T-helper 2 cell treated with Interferon-gamma antibody and Interleukin-4, amounts not matched to agents 100 ng/mL and 5 ng/mL, for 36 hours (primary cell): ENCODE data around the gene KRTAP1-1. TPM values are rescaled to one million over a fixed set of nuclear protein-coding genes. Genes with fewer than 3 reads are reported as not detected.
"Not testable (repeated sequence)": the region's sequence is repeated elsewhere in the genome, so short reads cannot be mapped to it uniquely, and the experiment has no call there.

Experiments
- intact Hi-C: fragments of 100-400 bp; cut with micrococcal nuclease; formaldehyde crosslinking; loops from one replicate; pipeline ENCODE4 v1.15.1; 2023
- total RNA-seq: library from RNA; stranded (reverse); gene quantifications from 2 replicates; pipeline ENCODE4 v1.2.3, GENCODE V29; 2022

Gene KRTAP1-1
- total RNA-seq, 1 donor from 2014 or later, result not detected

DNA sequence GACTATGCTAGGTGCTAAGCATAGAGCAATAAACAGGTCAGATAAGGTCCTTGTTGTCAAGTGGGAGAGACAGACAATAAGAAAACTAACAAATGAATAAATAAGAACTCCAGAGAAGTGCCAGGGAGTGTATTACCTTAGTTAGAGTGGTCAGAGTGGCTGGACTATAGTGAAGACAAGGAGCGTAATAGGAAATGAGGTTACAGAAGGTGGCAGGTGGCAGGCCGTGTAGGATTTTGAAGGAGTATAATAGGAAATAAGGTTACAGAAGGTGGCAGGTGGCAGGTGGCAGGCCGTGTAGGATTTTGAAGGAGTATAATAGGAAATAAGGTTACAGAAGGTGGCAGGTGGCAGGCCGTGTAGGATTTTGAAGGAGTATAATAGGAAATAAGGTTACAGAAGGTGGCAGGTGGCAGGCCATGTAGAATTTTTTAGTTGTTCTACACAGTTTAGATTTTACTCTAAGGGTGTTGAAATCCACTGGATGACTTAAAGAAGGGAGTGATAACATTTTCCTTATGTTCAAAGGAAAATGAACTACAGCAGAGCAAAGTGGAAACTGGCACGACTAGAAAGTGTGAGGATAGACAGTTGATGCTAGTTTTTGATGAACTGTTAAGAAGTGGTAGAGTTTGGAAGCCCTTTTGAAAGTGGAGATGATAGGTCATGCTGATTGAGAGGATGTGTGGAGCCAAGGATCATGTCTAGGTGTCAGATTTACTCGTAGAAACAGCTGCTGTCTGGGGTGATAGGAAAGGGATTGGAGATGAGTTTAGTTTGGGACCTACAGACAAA, 28.7 kb downstream of the KRTAP1-1 start:
- intact Hi-C loops, result no loop called here

DNA sequence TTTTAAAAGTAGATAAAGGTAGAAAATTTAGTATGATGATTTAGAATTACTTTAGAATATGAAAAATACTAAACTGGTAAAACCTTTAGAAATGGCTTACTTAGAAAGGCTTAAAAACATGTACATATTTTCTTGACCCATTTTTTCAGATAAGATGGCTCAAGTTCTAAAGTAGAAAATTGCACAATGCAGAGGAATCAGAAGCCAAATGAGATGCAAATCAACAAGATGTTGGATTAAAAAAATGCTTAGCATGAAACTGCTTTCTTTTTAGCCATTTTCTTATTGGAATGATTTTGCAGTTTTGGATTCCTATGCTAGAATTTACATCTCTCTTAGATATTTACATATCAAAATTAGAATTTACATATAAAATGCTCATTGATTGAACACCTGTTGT, 30.8 kb downstream of the KRTAP1-1 start:
- intact Hi-C loops, result no loop called here

DNA sequence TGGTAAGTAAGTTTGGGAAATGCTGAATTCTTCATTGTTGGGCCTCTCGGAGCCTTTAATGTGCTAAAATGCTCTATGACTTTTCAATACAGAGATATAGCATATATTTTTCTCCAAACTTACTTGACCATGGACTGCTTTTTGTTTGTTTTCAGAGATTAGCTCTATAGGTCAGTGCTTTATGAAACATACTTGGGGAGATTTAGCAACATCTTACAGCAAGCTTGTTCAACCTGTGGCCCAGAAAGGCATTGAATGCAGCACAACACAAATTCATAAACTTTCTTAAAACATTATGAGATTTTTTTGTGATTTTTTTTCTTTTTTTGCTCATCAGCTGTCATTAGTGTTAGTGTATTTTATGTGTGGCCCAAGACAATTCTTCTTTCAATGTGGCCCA, 31.3 kb downstream of the KRTAP1-1 start:
- intact Hi-C loops, result no loop called here

DNA sequence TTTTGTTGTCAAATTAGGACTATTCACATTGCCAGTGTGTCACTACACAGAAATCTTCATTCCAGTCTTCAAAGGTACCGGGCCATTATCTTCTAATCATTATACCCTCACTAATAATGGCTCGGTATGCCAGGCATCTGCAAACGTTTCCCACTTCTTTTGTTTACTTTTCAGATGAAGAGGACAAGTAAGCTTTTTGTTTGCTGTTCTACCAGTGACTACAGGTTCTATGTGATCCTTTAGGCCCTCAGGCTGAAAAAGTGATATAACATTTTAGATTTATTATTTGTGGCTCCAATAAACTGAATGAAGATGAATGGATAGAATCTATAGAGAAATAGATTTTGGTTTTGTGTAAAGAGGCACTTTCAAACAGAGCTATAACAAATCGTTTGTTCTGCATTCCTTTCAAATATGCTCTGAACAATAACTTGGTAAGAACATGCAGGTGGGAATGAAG, 31.9 kb downstream of the KRTAP1-1 start:
- intact Hi-C loops, result no loop called here

DNA sequence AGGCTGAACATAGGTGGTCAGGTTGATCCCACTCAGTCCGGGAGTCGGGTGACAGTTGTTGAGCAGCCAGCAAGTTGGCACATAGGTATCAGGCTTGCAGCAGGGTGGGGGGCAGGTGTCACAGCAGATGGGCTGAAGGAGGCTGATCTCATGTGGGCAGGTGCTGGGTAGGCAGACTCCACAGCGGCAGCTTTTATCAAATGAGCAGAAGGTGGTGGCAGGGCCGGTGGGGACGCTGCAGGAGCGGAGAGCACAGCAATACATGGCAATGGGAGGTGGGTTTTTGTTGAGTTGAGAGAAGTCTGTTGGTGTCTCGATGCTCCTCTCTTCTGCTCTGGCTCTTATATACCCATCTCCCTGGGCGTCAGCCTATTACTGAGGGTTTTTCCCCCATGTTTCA, 32.4 kb downstream of the KRTAP1-1 start, which contains the start of gene KRTAP3-1:
Gene KRTAP3-1, minus strand, starts transcription at position 318 of the 400 bp plus-strand sequence. Its CDS starts 54 bp downstream, at position 264.
- intact Hi-C loops, result no loop called here

DNA sequence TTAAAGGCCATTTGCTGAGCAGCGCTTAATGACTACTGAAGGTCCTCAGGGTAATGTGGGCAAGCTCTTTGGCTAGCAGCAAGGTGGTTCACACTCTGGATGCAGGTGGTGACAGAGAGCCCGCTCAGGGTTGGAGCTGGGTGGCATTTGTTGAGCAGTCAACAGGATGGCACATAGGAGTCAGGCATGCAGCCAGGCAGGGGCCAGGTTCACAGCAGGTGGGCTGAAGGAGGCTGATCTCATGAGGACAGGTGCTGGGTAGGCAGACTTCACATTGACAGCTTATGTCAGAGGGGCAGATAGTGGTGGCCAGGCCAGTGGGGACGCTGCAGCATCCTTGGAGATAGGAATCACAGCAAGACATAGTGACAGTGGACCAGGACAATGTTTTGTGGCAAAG, 36.9 kb downstream of the KRTAP1-1 start:
- intact Hi-C loops, result no loop called here

DNA sequence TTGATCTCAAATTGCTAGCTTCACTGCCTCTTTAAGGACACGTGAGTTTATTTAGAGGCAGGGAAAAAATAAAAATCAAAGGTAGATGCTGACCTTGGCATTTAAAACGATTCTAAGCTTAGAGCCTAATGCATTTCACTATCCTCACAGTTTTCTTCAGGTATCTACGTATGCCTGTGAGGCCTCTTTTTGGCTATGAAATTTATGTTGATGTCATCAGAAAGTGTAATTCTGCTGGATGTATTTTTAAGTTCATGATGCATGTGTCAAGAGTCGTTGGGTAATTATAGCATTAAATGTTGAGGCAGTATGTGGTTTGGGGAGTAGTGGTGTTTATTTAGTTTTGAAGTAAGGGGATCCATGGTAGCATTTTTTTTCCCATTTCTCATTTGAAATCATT, 37.3 kb downstream of the KRTAP1-1 start:
- intact Hi-C loops, result no loop called here

DNA sequence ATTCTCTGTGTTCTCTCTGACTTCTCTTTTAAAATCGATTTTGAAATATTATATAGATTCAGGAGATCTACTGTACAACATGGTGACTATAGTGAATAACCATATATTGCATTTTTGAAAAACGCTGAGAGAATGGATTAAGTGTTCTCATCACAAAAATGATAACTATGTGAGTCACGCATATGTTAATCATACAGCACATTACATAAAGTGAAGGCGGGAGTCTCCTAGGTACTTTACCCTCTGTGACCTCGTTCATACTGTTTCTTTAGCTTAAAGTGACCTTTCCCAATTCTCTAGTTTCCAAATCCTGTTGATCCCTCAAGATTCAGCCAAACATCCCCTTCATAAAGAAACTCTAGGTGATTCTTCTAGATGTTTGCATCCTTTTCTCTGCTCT, 38.4 kb downstream of the KRTAP1-1 start:
- intact Hi-C loops, result no loop called here

DNA sequence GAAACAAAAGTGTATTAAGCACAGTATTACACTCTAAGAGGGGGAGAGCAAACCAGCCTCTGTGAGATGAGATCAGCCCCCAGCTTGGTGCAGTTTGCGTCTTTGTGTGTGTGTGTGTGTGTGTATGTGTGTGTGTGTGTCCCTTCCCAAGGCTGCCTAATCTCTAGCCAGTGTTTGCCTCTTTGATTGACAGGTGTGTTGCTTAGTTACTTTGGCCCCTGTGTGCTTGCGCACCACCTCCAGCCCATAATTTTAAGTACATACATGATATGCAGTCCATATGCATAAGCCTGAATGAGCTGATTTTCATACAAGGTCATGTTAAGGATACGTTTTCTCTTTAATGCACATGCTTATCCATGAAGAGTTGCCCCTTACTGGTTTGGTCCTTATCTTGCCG, 39.5 kb downstream of the KRTAP1-1 start:
- intact Hi-C loops, result no loop called here

DNA sequence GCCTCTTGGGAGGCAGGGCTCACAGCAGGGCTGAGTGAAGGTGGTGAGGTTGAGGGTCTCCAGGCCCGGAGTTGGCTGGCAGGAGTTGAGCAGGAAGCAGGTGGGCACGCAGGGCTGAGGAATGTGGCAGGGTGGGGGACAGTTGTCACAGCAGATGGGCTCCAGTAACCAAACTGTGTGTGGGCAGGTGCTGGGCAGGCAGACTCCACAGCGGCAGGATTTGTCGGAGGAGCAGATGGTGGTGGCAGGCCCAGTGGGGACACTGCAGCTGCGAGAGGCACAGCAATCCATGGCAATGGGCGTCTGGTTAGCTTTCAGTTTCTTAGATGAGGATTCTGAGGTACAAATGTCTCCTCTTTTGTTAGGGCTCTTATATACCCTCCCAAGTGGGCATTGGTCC, 41.7 kb downstream of the KRTAP1-1 start, which contains the start of gene KRTAP3-2:
Gene KRTAP3-2, minus strand, starts transcription at position 344 of the 400 bp plus-strand sequence. Its CDS starts 53 bp downstream, at position 291.
- intact Hi-C loops, result not testable (repeated sequence)

DNA sequence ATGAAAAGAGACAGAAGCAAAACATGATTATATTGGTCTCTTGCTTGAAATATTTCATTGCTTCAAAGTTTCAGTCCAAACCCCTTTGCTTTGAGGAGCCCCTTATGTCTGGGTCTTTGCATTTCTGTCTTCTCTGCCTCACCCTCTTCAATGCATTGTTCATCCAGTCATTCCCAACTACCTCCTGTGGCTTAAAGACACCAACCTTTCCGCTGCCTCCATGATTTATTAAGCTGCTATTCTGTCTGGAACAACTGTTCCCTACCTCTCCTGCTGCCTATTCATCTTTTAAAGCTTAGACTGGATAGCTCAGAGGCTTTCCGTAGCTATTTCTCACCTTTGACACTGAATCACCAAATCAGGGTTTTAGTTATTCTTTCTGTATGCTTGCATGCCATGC, 43.9 kb downstream of the KRTAP1-1 start:
- intact Hi-C loops, result no loop called here

DNA sequence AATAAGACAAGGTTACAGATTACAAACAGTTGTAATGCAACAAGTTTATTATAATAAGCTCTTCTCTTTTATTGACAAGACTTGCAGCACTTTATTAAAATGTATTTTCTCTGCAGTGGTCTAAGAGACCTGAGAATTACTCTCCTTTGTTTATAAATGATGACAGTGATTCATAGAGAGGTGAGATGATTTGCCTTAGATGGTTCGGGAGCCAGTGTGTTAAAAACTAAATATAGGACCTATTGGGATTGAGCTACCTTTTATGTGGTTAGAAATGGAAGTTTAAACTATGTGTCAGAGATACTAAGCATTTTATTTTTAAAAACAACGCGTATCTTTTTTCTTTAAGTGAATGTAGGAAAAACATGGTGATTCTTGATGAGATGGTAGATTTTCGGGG, 44.4 kb downstream of the KRTAP1-1 start:
- intact Hi-C loops, result no loop called here

DNA sequence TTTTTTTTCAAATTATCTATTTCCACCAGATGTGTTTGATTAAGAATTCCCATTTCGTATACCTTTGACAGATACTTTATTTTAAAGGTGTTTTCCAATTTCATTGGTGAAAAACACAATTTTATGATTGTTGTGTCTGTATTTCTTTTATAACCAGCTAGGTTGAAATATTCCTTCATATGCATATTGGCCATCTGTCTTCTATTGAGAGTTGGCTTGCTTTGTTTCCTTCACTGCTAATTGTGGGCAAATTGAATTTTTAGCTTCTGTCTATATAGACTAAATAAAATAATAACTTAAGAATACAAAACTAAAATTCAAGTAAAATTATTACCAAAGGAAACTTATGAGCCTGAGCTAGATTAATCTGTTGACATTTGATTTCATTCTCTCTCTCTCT, 46.1 kb downstream of the KRTAP1-1 start:
- intact Hi-C loops, result no loop called here

DNA sequence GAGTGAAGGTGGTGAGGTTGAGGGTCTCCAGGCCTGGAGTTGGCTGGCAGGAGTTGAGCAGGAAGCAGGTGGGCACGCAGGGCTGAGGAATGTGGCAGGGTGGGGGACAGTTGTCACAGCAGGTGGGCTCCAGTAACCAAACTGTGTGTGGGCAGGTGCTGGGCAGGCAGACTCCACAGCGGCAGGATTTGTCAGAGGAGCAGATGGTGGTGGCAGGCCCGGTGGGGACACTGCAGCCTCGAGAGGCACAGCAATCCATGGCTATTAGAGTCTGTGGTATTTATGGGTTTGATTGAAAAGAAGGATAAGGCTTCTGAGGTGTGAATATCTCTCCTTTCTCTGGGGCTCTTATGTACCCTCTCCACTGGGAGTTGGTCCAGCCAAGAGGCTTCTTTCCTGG, 47.4 kb downstream of the KRTAP1-1 start, which contains the start of gene KRTAP3-3:
Gene KRTAP3-3, minus strand, starts transcription at position 326 of the 400 bp plus-strand sequence. Its CDS starts 67 bp downstream, at position 259.
- intact Hi-C loops, result no loop called here

DNA sequence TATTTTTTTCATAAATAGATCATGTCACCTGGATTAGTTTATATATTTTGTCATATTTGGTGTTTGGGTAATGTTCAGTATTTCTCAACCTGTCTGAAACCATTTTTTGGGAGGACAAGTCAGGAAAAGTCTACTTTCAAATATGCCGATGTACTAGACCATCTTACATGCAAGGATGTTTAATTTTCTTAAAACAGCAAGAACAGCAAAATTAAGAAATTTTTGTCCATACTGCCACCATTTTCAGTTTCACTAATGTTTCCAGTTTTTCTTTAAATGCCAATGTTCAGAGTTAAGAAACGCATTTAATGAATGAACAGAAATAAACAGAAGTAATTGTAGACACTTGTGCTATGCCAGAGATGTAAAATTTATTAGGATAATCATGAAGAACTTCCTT, 48.2 kb downstream of the KRTAP1-1 start:
- intact Hi-C loops, result no loop called here

DNA sequence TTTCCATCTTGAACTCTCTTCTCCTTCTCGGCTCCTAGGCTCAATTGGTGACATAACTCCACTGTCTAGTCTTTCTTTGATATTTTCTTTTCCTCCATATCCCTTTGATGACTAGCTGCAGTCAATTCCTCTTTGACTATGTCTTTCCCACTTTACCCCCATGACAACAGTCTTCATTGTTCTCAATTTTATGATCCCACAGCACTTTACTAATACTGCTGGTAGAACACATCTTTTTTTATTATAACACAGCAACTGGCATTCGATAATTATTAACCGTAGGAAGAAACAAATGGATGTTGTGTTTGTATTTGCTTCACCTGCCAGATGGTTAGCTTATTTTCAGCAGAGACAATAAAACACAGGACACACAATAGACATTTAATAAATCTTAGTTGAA, 48.6 kb downstream of the KRTAP1-1 start:
- intact Hi-C loops, result no loop called here

Other genes starting within 250 kb of the KRTAP1-1 start
- not detected in 2 replicates for gene KRT28, start 241.5 kb downstream of the KRTAP1-1 start, total RNA-seq
- gene KRT10, start 218.8 kb downstream of the KRTAP1-1 start, total RNA-seq, result 29.9 and 32.8 TPM in 2 replicates
- not detected in 2 replicates for gene KRT12, start 174.2 kb downstream of the KRTAP1-1 start, total RNA-seq
- not detected in 2 replicates for gene KRT20, start 156.2 kb downstream of the KRTAP1-1 start, total RNA-seq
- gene KRT23, start 103.8 kb downstream of the KRTAP1-1 start, total RNA-seq, result not detected in 2 replicates
- not detected in 2 replicates for gene KRT39, start 74.5 kb downstream of the KRTAP1-1 start, total RNA-seq
- gene KRT40, start 57.1 kb downstream of the KRTAP1-1 start, total RNA-seq, result not detected in 2 replicates
- gene KRTAP3-3, start 47.3 kb downstream of the KRTAP1-1 start, total RNA-seq, result not detected in 2 replicates
- gene KRTAP3-2, start 41.5 kb downstream of the KRTAP1-1 start, total RNA-seq, result not detected in 2 replicates
- gene KRTAP3-1, start 32.3 kb downstream of the KRTAP1-1 start, total RNA-seq, result not detected in 2 replicates
- not detected in 2 replicates for gene KRTAP1-5, start 14.2 kb downstream of the KRTAP1-1 start, total RNA-seq
- gene KRTAP1-4, start 11.3 kb downstream of the KRTAP1-1 start, total RNA-seq, result not detected in 2 replicates
- not detected in 2 replicates for gene KRTAP1-3, start 6.6 kb downstream of the KRTAP1-1 start, total RNA-seq
- gene KRTAP2-1, start 5.9 kb upstream of the KRTAP1-1 start, total RNA-seq, result not detected in 2 replicates
- gene KRTAP2-2, start 13.8 kb upstream of the KRTAP1-1 start, total RNA-seq, result not detected in 2 replicates
- not detected in 2 replicates for gene KRTAP2-3, start 18.7 kb upstream of the KRTAP1-1 start, total RNA-seq
- not detected in 2 replicates for gene KRTAP2-4, start 24.4 kb upstream of the KRTAP1-1 start, total RNA-seq
- gene KRTAP4-7, start 42.7 kb upstream of the KRTAP1-1 start, total RNA-seq, result not detected in 2 replicates
- not detected in 2 replicates for gene KRTAP4-8, start 56.7 kb upstream of the KRTAP1-1 start, total RNA-seq
- not detected in 2 replicates for gene KRTAP4-16, start 60.8 kb upstream of the KRTAP1-1 start, total RNA-seq
- not detected in 2 replicates for gene KRTAP4-9, start 63.9 kb upstream of the KRTAP1-1 start, total RNA-seq
- gene KRTAP4-11, start 76.9 kb upstream of the KRTAP1-1 start, total RNA-seq, result not detected in 2 replicates
- gene KRTAP4-12, start 82.7 kb upstream of the KRTAP1-1 start, total RNA-seq, result not detected in 2 replicates
- not detected in 2 replicates for gene KRTAP4-6, start 99.1 kb upstream of the KRTAP1-1 start, total RNA-seq
- gene KRTAP4-5, start 108.4 kb upstream of the KRTAP1-1 start, total RNA-seq, result not detected in 2 replicates
- not detected in 2 replicates for gene KRTAP4-4, start 119.3 kb upstream of the KRTAP1-1 start, total RNA-seq
- not detected in 2 replicates for gene KRTAP4-3, start 126.8 kb upstream of the KRTAP1-1 start, total RNA-seq
- not detected in 2 replicates for gene KRTAP4-2, start 136.8 kb upstream of the KRTAP1-1 start, total RNA-seq
- gene KRTAP4-1, start 143.5 kb upstream of the KRTAP1-1 start, total RNA-seq, result not detected in 2 replicates
- not detected in 2 replicates for gene KRTAP9-1, start 148.4 kb upstream of the KRTAP1-1 start, total RNA-seq
- not detected in 2 replicates for gene KRTAP9-2, start 185.2 kb upstream of the KRTAP1-1 start, total RNA-seq
- gene KRTAP9-3, start 191.0 kb upstream of the KRTAP1-1 start, total RNA-seq, result not detected in 2 replicates
- gene KRTAP9-8, start 196.5 kb upstream of the KRTAP1-1 start, total RNA-seq, result not detected in 2 replicates
- gene KRTAP9-4, start 208.2 kb upstream of the KRTAP1-1 start, total RNA-seq, result not detected in 2 replicates
- gene KRTAP9-9, start 213.9 kb upstream of the KRTAP1-1 start, total RNA-seq, result not detected in 2 replicates
- gene KRTAP9-6, start 223.9 kb upstream of the KRTAP1-1 start, total RNA-seq, result not detected in 2 replicates
- gene KRTAP9-7, start 234.2 kb upstream of the KRTAP1-1 start, total RNA-seq, result not detected in 2 replicates